GM19351 (cell line): Measurements from ENCODE around the gene BCAP31.
"Not testable (repeated sequence)": the region's sequence is repeated elsewhere in the genome, so short reads cannot be mapped to it uniquely, and the experiment has no call there.

ENCODE experiments used
- ATAC-seq: cut with Tn5 transposase; IDR thresholded peaks from one replicate; pipeline ENCODE4 v1.9.1; 2021; ENCODE audit warnings: mild to moderate bottlenecking, moderate library complexity; ENCODE audit not compliant: unreplicated experiment

The BCAP31 gene

DNA sequence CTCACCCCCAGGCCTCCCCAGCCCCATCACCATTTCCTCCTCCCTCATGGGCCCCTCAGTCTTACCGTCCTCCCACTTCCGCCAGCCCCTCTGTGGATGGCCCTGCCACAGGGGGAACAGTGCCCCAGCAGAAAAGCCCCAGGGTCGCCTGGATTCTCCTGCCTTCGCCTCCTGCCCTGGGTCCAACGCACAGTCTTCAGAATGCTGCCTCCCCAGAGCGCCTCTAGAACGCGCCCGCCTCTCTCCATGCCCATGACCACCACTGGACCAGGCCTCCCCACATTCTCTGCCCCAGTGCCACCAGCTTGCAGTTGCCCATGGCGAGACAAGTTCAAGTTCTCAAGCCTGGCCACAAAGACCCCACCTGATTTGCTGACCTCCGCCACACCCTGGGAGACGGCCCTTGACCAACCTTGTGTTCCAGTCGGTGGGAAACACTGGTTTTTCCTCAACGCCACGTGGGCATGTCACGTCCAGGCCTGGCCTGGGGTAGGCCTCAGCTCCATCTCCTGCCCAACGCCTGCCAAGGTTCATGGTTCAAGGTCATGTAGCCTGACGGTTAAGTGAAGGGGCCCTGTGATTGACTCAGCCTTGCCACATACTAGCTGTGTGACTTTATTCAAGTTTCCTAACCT lies 39.2 kb upstream of the BCAP31 start:
- ATAC-seq = no peak

GRCh38 chrX:153762626-153763173 lies 38.5 kb upstream of the BCAP31 start:
- ATAC-seq = no peak

DNA sequence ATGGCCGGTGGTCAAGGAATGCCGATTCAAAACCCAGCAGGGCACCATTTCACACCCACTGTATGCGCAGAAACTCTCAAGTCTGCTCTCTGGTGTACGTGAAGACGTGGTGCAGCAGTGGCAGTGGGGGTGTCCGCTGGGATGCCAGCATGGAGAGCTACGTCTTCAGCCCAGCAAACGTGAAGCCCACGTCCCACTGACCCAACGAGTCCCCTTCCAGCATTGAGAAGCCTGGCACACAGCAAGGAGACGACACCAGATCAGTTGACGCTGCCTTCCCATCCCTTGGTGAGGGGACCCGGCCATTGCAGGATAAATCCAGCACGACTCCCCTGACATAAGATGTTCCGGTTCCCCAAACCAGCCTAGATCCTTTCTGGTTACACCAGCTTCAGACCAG lies 37.7 kb upstream of the BCAP31 start:
- ATAC-seq = no peak

- ATAC-seq = no peak
Observed at GRCh38 chrX:153755136-153755535, 30.9 kb upstream of the BCAP31 start.

DNA sequence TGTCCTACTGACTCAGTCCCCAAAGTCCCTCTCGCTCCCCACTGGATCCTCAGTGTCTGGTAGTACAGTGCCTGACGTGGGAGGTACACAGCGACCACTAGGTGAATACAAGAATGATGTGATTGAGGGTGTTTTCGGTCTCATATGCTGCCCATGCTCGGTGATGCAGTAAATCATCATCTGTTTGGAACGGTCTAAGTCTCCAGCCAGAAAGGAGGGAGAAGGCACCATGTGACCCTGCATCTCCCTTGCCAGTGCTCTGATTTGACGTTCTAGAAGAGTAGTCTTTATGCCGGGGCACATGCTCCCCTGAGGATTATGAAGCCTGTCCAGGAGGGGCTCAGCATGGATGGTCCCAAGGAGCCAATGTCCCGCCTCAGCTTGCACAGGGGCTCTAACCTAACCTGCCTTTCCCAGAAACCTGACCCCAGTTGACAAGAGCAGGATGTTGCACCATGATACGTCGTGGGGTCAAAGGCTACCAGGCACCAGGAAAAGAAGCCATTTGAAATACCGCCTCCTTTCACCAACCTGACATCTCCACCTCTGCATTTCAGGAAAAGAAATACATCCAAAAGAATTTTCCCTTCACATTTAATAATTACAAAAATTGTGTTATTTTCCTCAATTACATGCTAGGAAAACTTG lies 26.1 kb upstream of the BCAP31 start:
- no peak for ATAC-seq

DNA sequence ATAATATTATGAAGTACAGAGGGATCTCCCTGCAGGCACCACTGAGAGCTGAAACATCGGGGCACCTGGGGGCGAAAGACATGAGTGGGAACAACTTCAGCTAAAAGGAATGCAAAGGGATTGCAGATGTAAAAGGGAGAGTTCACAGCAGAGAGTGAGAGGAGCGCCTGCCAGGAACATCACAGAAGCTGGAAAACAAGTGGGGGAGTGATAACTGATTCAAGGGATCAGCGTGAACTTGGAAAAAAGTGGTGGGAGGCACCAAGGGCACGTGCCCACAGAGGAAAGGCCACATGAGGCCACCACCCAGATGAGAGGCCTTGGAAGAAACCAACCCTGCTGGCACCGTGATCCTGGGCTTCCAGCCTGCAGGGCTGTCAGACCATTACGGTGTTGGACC lies 24.8 kb upstream of the BCAP31 start:
- not testable (repeated sequence) for ATAC-seq

DNA sequence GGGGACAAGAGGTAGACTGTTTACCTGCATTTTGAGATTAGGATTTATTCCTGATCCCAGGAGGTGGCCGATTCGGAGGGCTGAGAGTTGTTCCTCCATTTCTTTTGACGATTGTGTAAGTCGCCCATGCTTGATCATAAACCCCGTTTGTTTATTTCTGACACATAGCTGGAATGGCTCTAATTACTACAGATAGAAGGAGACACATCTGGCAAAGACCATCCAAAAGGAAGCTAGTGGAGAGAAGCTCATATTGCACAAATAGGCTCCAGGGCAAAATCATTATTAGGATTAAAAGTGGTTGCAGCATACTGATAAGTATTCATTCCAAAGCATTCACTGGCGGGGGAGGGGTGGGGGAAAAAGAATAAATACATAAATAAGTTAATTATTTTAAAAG lies 22.8 kb upstream of the BCAP31 start:
- ATAC-seq = not testable (repeated sequence)

DNA sequence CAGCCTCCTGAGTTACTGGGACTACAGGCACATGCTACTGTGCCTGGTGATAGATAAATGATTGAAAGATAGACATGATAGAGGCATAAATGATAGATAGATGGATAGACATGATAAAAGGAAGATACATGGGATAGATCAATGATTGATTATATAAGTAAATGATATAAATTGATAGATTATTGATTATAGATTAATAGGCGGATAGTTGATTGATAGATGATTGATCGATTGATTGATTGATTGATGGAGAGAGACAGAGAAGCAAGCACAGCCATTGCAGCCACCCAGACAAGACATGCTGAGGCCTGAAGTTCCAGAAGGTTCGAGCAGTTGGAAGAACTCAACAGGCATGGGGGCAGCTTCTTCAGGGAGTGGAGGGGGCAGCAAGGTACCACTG lies 22.2 kb upstream of the BCAP31 start:
- ATAC-seq = no peak

GRCh38 chrX:153745067-153745433 lies 20.9 kb upstream of the BCAP31 start:
- not testable (repeated sequence) for ATAC-seq

- no peak for ATAC-seq
Observed at GRCh38 chrX:153744210-153745066, 20.3 kb upstream of the BCAP31 start.

- ATAC-seq = not testable (repeated sequence)
Observed at GRCh38 chrX:153743468-153744209, 19.5 kb upstream of the BCAP31 start.

DNA sequence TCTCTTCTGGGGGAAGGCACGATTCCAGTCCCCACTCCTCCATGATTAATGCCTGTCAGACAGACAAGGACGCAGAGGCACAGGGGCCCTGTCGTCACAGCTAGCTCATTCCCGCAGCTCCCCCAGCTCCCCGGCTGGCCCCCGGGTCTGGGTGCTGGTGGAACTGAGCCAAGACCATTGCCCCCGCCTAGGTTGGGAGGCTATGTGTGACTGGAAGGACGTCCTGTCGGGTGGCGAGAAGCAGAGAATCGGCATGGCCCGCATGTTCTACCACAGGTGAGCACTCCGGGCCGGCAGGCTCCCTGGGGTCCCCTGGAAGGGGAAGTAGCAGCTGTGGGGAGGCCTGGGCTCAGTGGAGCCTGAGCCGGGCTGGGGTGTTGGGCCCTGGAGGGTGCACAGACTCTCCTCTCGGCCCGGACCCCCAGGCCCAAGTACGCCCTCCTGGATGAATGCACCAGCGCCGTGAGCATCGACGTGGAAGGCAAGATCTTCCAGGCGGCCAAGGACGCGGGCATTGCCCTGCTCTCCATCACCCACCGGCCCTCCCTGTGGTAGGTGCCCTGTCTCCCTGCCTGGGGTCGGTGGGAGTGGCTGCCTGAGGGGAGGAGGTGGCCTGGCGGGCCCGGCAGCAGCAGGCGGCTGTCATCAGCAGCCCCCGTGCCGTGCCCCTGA lies 18.7 kb upstream of the BCAP31 start:
- not testable (repeated sequence) for ATAC-seq

GRCh38 chrX:153742111-153742510 lies 17.9 kb upstream of the BCAP31 start:
- not testable (repeated sequence) for ATAC-seq

GRCh38 chrX:153741446-153741845 lies 17.3 kb upstream of the BCAP31 start:
- no peak for ATAC-seq

DNA sequence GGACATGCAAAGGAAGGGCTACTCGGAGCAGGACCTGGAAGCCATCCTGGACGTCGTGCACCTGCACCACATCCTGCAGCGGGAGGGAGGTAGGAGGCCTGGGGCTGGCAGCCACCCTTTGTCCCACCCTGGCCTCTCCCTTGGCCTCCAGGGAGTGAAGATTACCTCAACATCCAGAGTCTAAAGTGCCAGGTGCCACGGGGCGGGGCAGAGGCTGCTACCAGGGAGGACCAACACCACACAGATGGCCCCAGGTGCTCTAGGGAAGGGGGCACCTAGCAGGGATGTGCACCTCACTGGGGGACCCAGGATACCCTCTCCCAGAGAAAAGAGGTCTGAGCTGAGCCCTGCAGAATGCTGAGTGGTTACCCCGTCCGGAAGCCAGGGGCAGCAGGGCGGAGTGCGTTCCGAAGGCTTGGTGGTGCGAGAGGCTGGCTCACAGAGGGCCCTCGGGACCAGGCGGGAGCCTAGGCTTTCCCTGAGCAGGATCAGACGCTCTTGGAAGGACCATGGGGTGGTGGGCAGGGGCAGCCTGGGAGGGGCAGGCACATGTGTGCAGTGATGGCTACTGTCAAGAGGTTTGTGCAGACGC lies 16.5 kb upstream of the BCAP31 start:
- ATAC-seq = no peak

- no peak for ATAC-seq
Observed at GRCh38 chrX:153739754-153740486, 15.7 kb upstream of the BCAP31 start.

- ATAC-seq = no peak
Observed at GRCh38 chrX:153738056-153738605, 13.9 kb upstream of the BCAP31 start.

- ATAC-seq = no peak
Observed at GRCh38 chrX:153736871-153737441, 12.8 kb upstream of the BCAP31 start.
